NK-92 treated with Interleukin-12 subunit alpha and Interleukin-12 subunit beta, amount 100 ng/mL, for 24 hours (cell line): ENCODE data around the gene ZNF45.
"Not testable (repeated sequence)": the region's sequence is repeated elsewhere in the genome, so short reads cannot be mapped to it uniquely, and the experiment has no call there.

ENCODE experiments used
- DNase-seq: peaks from one replicate; lab custom pipeline; 2025; lab: John Stamatoyannopoulos, UW

The ZNF45 gene

GRCh38 chr19:43910884-43911283 lies 24.2 kb downstream of the ZNF45 start:
- no peak for DNase-seq

GRCh38 chr19:43908659-43909058 lies 26.4 kb downstream of the ZNF45 start:
- no peak for DNase-seq

- DNase-seq: no peak
These were observed 28.3 kb downstream of the ZNF45 start for GRCh38 chr19:43906774-43907173.

- DNase-seq: no peak
These were observed 29.2 kb downstream of the ZNF45 start for GRCh38 chr19:43905897-43906296.

GRCh38 chr19:43902399-43902798 lies 32.7 kb downstream of the ZNF45 start:
- no peak for DNase-seq

- no peak for DNase-seq
These were observed 33.4 kb downstream of the ZNF45 start for GRCh38 chr19:43901395-43902390.

- DNase-seq: no peak
These were observed 39.3 kb downstream of the ZNF45 start for GRCh38 chr19:43895727-43896308.

- DNase-seq: no peak
These were observed 51.2 kb downstream of the ZNF45 start, which contains the start of gene ZNF404 for GRCh38 chr19:43883864-43884263. Gene ZNF404 (minus strand): TSS chr19:43883964.

GRCh38 chr19:43880483-43880882 lies 54.6 kb downstream of the ZNF45 start:
- DNase-seq: no peak

GRCh38 chr19:43872547-43873336 lies 62.3 kb downstream of the ZNF45 start:
- DNase-seq: no peak

GRCh38 chr19:43866923-43867322 lies 68.2 kb downstream of the ZNF45 start:
- not testable (repeated sequence) for DNase-seq
